ENCODE measurements around the gene PHF21A.

Gene PHF21A

GRCh38 chr11:46066335-46066734, 54.9 kb downstream of the PHF21A start:
- TF ChIP-seq ZFX (IDR thresholded peaks at IDR 0.05) (no peak), CTCF (conservative IDR thresholded peaks at IDR 0.05) (no peak)

GRCh38 chr11:46065681-46066080, 55.6 kb downstream of the PHF21A start:
- no peak overlapping the region for H3K27ac ChIP-seq
- TF ChIP-seq ZFX (IDR thresholded peaks at IDR 0.05): no peak
- no peak for TF ChIP-seq CTCF (conservative IDR thresholded peaks at IDR 0.05)

More at GRCh38 chr11:46066335-46066734, 54.9 kb downstream of the PHF21A start:
- no peak overlapping the region for H3K27ac ChIP-seq

GRCh38 chr11:46064221-46064620, 57.0 kb downstream of the PHF21A start:
- no peak overlapping the region for H3K27ac ChIP-seq
- TF ChIP-seq CTCF (conservative IDR thresholded peaks at IDR 0.05): no peak
- no peak for TF ChIP-seq ZFX (IDR thresholded peaks at IDR 0.05)

- no peak for TF ChIP-seq ZFX (IDR thresholded peaks at IDR 0.05)
- TF ChIP-seq CTCF (conservative IDR thresholded peaks at IDR 0.05): no peak
- H3K27ac ChIP-seq: no peak overlapping the region
Observed at GRCh38 chr11:46063138-46063537, 58.1 kb downstream of the PHF21A start.

GRCh38 chr11:46060013-46060412, 61.2 kb downstream of the PHF21A start:
- no peak overlapping the region for H3K27ac ChIP-seq
- no peak for TF ChIP-seq CTCF (conservative IDR thresholded peaks at IDR 0.05)
- no peak for TF ChIP-seq ZFX (IDR thresholded peaks at IDR 0.05)

GRCh38 chr11:46057489-46057888, 63.8 kb downstream of the PHF21A start:
- no peak for TF ChIP-seq ZFX (IDR thresholded peaks at IDR 0.05)
- no peak for TF ChIP-seq CTCF (conservative IDR thresholded peaks at IDR 0.05)
- no peak overlapping the region for H3K27ac ChIP-seq

- H3K27ac ChIP-seq: no peak overlapping the region
- TF ChIP-seq CTCF (conservative IDR thresholded peaks at IDR 0.05) (no peak), ZFX (IDR thresholded peaks at IDR 0.05) (no peak)
Observed at GRCh38 chr11:46055371-46055770, 65.9 kb downstream of the PHF21A start.
